GM18517 (cell line): ENCODE measurements around the gene ZNF862.

Source experiments
- ATAC-seq: cut with Tn5 transposase; IDR thresholded peaks from one replicate; pipeline ENCODE4 v1.9.1; 2021; ENCODE audit warnings: mild to moderate bottlenecking, moderate library complexity; ENCODE audit not compliant: unreplicated experiment

Gene ZNF862

GRCh38 chr7:149864751-149865150 lies 26.6 kb downstream of the ZNF862 start:
- ATAC-seq, result no peak

- no peak for ATAC-seq
Measured at GRCh38 chr7:149865437-149865836, 27.3 kb downstream of the ZNF862 start.

GRCh38 chr7:149866139-149866778 lies 28.1 kb downstream of the ZNF862 start:
- no peak for ATAC-seq

- ATAC-seq, result no peak
Measured at GRCh38 chr7:149866779-149867447, 28.7 kb downstream of the ZNF862 start.

- ATAC-seq, result no peak
Measured at GRCh38 chr7:149867762-149868622, 29.8 kb downstream of the ZNF862 start.

- no peak for ATAC-seq
Measured at GRCh38 chr7:149868623-149869290, 30.6 kb downstream of the ZNF862 start.

GRCh38 chr7:149869291-149869650 lies 31.1 kb downstream of the ZNF862 start:
- no peak for ATAC-seq

GRCh38 chr7:149869867-149870266 lies 31.7 kb downstream of the ZNF862 start:
- ATAC-seq, result no peak

GRCh38 chr7:149870274-149870673 lies 32.1 kb downstream of the ZNF862 start:
- ATAC-seq, result no peak

GRCh38 chr7:149870701-149871483 lies 32.7 kb downstream of the ZNF862 start:
- ATAC-seq, result no peak

GRCh38 chr7:149871576-149871975 lies 33.4 kb downstream of the ZNF862 start:
- no peak for ATAC-seq

GRCh38 chr7:149872419-149873073 lies 34.4 kb downstream of the ZNF862 start:
- no peak for ATAC-seq

GRCh38 chr7:149873074-149873969 lies 35.1 kb downstream of the ZNF862 start, which contains the start of gene ATP6V0E2:
Gene ATP6V0E2 (plus strand): TSS chr7:149873969. CDS start chr7:149874066, 97 bp downstream.
- peak; percentile 92 for ATAC-seq

- peak; percentile 38 for ATAC-seq
Measured at GRCh38 chr7:149873970-149874643, 35.9 kb downstream of the ZNF862 start.

GRCh38 chr7:149874644-149875028 lies 36.5 kb downstream of the ZNF862 start:
- no peak for ATAC-seq

GRCh38 chr7:149875396-149875795 lies 37.2 kb downstream of the ZNF862 start:
- ATAC-seq, result no peak

- no peak for ATAC-seq
Measured at GRCh38 chr7:149877890-149878522, 39.8 kb downstream of the ZNF862 start.

- no peak for ATAC-seq
Measured at GRCh38 chr7:149878523-149878921, 40.3 kb downstream of the ZNF862 start.
